HepG2 (cell line): ENCODE results near the gene STKLD1. TPM values are rescaled to one million over a fixed set of nuclear protein-coding genes. Genes with fewer than 3 reads are reported as not detected.

Source experiments
- CEBPG ChIP-seq: IDR thresholded peaks from 2 replicates; pipeline ENCODE4 v1.6.1; 2016
- HOMEZ ChIP-seq: IDR thresholded peaks from 2 replicates; pipeline ENCODE4 v1.6.1; 2016; ENCODE audit warnings: low read depth
- KMT2A ChIP-seq: sonication (generic); formaldehyde crosslinking; IDR thresholded peaks from 2 replicates; pipeline ENCODE4 v1.4.0; 2020; ENCODE audit warnings: missing genetic modification reagents
- TBP ChIP-seq: sonication (generic); formaldehyde crosslinking; IDR thresholded peaks from 2 replicates; pipeline ENCODE4 v1.5.0; 2020; ENCODE audit warnings: missing genetic modification reagents
- TOE1 ChIP-seq: sonication (generic); formaldehyde crosslinking; IDR thresholded peaks from 2 replicates; pipeline ENCODE4 v1.4.0; 2020; ENCODE audit warnings: mild to moderate bottlenecking, missing genetic modification reagents
- ZBTB2 ChIP-seq: sonication (generic); formaldehyde crosslinking; IDR thresholded peaks from 2 replicates; pipeline ENCODE4 v1.8.0; 2022; ENCODE audit warnings: low read depth, missing genetic modification reagents
- ZBTB42 ChIP-seq: sonication (generic); formaldehyde crosslinking; IDR thresholded peaks from 2 replicates; pipeline ENCODE4 v1.5.0; 2020; ENCODE audit warnings: mild to moderate bottlenecking, missing genetic modification reagents
- ZBTB8A ChIP-seq: sonication (generic); formaldehyde crosslinking; IDR thresholded peaks from 2 replicates; pipeline ENCODE4 v1.4.0; 2020; ENCODE audit warnings: mild to moderate bottlenecking, low read depth, missing genetic modification reagents, borderline replicate concordance
- ZFX ChIP-seq: sonication (generic); formaldehyde crosslinking; IDR thresholded peaks from 2 replicates; pipeline ENCODE4 v1.4.0; 2020; ENCODE audit warnings: mild to moderate bottlenecking, low read depth, missing genetic modification reagents, moderate library complexity
- ZNF282 ChIP-seq: fragments of 450-650 bp; IDR thresholded peaks from 2 replicates; pipeline ENCODE4 v1.6.1; 2018; ENCODE audit not compliant: partially characterized antibody
- polyA plus RNA-seq, 8 experiments: library from polyadenylated mRNA; depleted of rRNA in 3 of 8; stranded (reverse) in 7 of 8; unstranded in 1 of 8; fragments of >200 nt; fragmentation: Illumina TruSeq in 4 of 8; extraction: Trizol in 4 of 8; gene quantifications; 2 replicates each; pipeline versions ENCODE4 v1.2.1 to v1.2.3, GENCODE V29; 2011 to 2016; ENCODE audit warnings: low read depth in 4 of 8, missing spikeins in 1 of 8, mixed read lengths in 1 of 8; ENCODE audit not compliant: insufficient read depth in 1 of 8
- total RNA-seq, 5 experiments: library from RNA; depleted of rRNA; stranded (reverse); fragments of >200 nt; fragmentation: Illumina TruSeq; extraction: Trizol; gene quantifications; 2 replicates each; pipeline ENCODE4 v1.2.3, GENCODE V29; 2016; ENCODE audit warnings: low read depth in 1 of 5
- TF ChIP-seq, protein P1 (sequence below), 2 experiments: sonication (generic) in 1 of 2; formaldehyde crosslinking in 1 of 2; IDR thresholded peaks; 2 replicates each; pipeline versions ENCODE4 v1.6.1 to v1.9.0; 2014 to 2022; ENCODE audit warnings: antibody characterized with exemption in 1 of 2, borderline replicate concordance in 1 of 2, inconsistent platforms in 1 of 2, low read depth in 1 of 2, missing genetic modification reagents in 1 of 2
- TF ChIP-seq, protein P2 (sequence below): sonication (generic); formaldehyde crosslinking; IDR thresholded peaks from 2 replicates; pipeline ENCODE4 v1.4.0; 2020; ENCODE audit warnings: missing genetic modification reagents, borderline replicate concordance
- TF ChIP-seq, protein P3 (sequence below): IDR thresholded peaks from 2 replicates; pipeline ENCODE4 v1.6.1; 2018; ENCODE audit warnings: missing genetic modification reagents, mild to moderate bottlenecking, missing compliant biosample characterization

The STKLD1 gene
- total and polyA plus RNA-seq, 2 of the 13 experiments (the other 11 are each of a cell fraction or from before 2014, with no cell fraction given): 1.5 to 2.2 TPM

GRCh38 chr9:133417541-133418461, 41.6 kb downstream of the STKLD1 start, which contains the start of gene REXO4 (continued):
- TF ChIP-seq, protein P1, sequence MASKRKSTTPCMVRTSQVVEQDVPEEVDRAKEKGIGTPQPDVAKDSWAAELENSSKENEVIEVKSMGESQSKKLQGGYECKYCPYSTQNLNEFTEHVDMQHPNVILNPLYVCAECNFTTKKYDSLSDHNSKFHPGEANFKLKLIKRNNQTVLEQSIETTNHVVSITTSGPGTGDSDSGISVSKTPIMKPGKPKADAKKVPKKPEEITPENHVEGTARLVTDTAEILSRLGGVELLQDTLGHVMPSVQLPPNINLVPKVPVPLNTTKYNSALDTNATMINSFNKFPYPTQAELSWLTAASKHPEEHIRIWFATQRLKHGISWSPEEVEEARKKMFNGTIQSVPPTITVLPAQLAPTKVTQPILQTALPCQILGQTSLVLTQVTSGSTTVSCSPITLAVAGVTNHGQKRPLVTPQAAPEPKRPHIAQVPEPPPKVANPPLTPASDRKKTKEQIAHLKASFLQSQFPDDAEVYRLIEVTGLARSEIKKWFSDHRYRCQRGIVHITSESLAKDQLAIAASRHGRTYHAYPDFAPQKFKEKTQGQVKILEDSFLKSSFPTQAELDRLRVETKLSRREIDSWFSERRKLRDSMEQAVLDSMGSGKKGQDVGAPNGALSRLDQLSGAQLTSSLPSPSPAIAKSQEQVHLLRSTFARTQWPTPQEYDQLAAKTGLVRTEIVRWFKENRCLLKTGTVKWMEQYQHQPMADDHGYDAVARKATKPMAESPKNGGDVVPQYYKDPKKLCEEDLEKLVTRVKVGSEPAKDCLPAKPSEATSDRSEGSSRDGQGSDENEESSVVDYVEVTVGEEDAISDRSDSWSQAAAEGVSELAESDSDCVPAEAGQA (IDR thresholded peaks at IDR 0.05; ENCODE audit: low read depth): peak; percentile 83
- TF ChIP-seq, protein P1 (CRISPR knock-in tag; IDR thresholded peaks at IDR 0.05; ENCODE audit: borderline replicate concordance): no peak
- TF ChIP-seq ZFX (peak; percentile 85), TOE1 (CRISPR knock-in tag) (0 out of 2 replicates have a peak, but pooled peaks have one; percentile 71), ZBTB42 (CRISPR knock-in tag) (0 out of 2 replicates have a peak, but pooled peaks have one; percentile 52), CEBPG (peak; percentile 51; the same call in 1 of the 2 replicates), KMT2A (CRISPR knock-in tag) (peak; percentile 93), TBP (CRISPR knock-in tag) (no peak), ZBTB8A (CRISPR knock-in tag) (no peak), HOMEZ (CRISPR knock-in tag) (peak; percentile 30; the same call in 1 of the 2 replicates), ZNF282 (no peak), ZBTB2 (CRISPR knock-in tag) (peak; percentile 98)
- TF ChIP-seq, protein P2, sequence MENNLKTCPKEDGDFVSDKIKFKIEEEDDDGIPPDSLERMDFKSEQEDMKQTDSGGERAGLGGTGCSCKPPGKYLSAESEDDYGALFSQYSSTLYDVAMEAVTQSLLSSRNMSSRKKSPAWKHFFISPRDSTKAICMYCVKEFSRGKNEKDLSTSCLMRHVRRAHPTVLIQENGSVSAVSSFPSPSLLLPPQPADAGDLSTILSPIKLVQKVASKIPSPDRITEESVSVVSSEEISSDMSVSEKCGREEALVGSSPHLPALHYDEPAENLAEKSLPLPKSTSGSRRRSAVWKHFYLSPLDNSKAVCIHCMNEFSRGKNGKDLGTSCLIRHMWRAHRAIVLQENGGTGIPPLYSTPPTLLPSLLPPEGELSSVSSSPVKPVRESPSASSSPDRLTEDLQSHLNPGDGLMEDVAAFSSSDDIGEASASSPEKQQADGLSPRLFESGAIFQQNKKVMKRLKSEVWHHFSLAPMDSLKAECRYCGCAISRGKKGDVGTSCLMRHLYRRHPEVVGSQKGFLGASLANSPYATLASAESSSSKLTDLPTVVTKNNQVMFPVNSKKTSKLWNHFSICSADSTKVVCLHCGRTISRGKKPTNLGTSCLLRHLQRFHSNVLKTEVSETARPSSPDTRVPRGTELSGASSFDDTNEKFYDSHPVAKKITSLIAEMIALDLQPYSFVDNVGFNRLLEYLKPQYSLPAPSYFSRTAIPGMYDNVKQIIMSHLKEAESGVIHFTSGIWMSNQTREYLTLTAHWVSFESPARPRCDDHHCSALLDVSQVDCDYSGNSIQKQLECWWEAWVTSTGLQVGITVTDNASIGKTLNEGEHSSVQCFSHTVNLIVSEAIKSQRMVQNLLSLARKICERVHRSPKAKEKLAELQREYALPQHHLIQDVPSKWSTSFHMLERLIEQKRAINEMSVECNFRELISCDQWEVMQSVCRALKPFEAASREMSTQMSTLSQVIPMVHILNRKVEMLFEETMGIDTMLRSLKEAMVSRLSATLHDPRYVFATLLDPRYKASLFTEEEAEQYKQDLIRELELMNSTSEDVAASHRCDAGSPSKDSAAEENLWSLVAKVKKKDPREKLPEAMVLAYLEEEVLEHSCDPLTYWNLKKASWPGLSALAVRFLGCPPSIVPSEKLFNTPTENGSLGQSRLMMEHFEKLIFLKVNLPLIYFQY (CRISPR knock-in tag): peak; percentile 76
- TF ChIP-seq, protein P3, sequence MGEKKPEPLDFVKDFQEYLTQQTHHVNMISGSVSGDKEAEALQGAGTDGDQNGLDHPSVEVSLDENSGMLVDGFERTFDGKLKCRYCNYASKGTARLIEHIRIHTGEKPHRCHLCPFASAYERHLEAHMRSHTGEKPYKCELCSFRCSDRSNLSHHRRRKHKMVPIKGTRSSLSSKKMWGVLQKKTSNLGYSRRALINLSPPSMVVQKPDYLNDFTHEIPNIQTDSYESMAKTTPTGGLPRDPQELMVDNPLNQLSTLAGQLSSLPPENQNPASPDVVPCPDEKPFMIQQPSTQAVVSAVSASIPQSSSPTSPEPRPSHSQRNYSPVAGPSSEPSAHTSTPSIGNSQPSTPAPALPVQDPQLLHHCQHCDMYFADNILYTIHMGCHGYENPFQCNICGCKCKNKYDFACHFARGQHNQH (CRISPR knock-in tag): peak; percentile 86
